ENCODE measurements around the gene TMEM150C.

GRCh38 chr4:82500435-82501153 is 61.2 kb downstream of the TMEM150C start:
- TF ChIP-seq CTCF (IDR thresholded peaks at IDR 0.05) (no peak), MAX (CRISPR knock-in tag; IDR thresholded peaks at IDR 0.05) (no peak), GTF2I (CRISPR knock-in tag; conservative IDR thresholded peaks at IDR 0.05) (no peak), ESRRA (CRISPR knock-in tag; IDR thresholded peaks at IDR 0.05; ENCODE audit: borderline replicate concordance) (no peak), ATF3 (CRISPR knock-in tag; conservative IDR thresholded peaks at IDR 0.05) (no peak), RELA (CRISPR knock-in tag; IDR thresholded peaks at IDR 0.05; ENCODE audit: borderline replicate concordance) (no peak), TEAD4 (CRISPR knock-in tag; IDR thresholded peaks at IDR 0.05) (no peak), ATF1 (CRISPR knock-in tag; IDR thresholded peaks at IDR 0.05) (no peak), USF1 (CRISPR knock-in tag; IDR thresholded peaks at IDR 0.05) (no peak)

Data from WTC11 (cell line).